HCT116 (cell line): ENCODE results near the gene PERCC1. TPM values are rescaled to one million over a fixed set of nuclear protein-coding genes. Genes with fewer than 3 reads are reported as not detected.

Source experiments
- ATAC-seq: fragments of 200-7000 bp; cut with Tn5 transposase; 2 replicates; pipeline ENCODE4 v1.9.1; 2020; ENCODE audit warnings: mild to moderate bottlenecking, moderate library complexity
- BruUV-seq: library from RNA; stranded (reverse); fragments of 400-500 nt; replicated peaks from 2 replicates; lab custom pipeline; 2021; lab: Mats Ljungman, UMichigan
- CTCF ChIA-PET: fragments of 300-600 bp; sonication (Branson Sonifier 250); formaldehyde crosslinking; loops from one replicate; lab custom pipeline; 2021; ENCODE audit warnings: antibody characterized with exemption; lab: Charles Lee
- POLR2A ChIA-PET: fragments of 300-600, 350-600 bp; sonication (Branson Sonifier 250); formaldehyde crosslinking; loops from one replicate; lab custom pipeline; 2021; ENCODE audit warnings: antibody characterized with exemption; lab: Charles Lee
- RAD21 ChIA-PET, 2 experiments: fragments of 300-600 bp; sonication (Branson Sonifier 250); formaldehyde crosslinking; loops; one replicate each; lab custom pipeline; 2023; ENCODE audit warnings: low total read pairs in 2 of 2; ENCODE audit not compliant: uncharacterized antibody in 2 of 2, unreplicated experiment in 2 of 2, low non-redundant PET in 1 of 2; lab: Charles Lee
- DNase-seq: peaks from one replicate; pipeline ENCODE4 v3.0.0-alpha.2; 2010; ENCODE audit warnings: low read depth, low spot score
- H2AFZ ChIP-seq: fragments of 200-600 bp; shearing (Covaris generic), sonication (generic); 2 replicates; pipeline ENCODE4 v1.6.1; 2017; ENCODE audit warnings: low read depth, mixed run types, mixed read lengths, antibody characterized with exemption, low read length; ENCODE audit not compliant: poor library complexity, severe bottlenecking
- H3K27ac ChIP-seq: 2 replicates; pipeline ENCODE4 v1.5.1; 2012; ENCODE audit warnings: low read depth, low read length
- H3K27me3 ChIP-seq: fragments of 200-600 bp; sonication (generic); 2 replicates; pipeline ENCODE4 v1.6.1; 2016; ENCODE audit warnings: mixed run types, low read length, mixed read lengths; ENCODE audit not compliant: insufficient read depth
- H3K36me3 ChIP-seq, 2 experiments: fragments of 200-500 bp in 1 of 2; fragments of 200-600 bp in 1 of 2; sonication (Bioruptor generic) in 1 of 2; sonication (generic) in 1 of 2; 2 replicates each; pipeline versions ENCODE4 v1.5.1 to v1.6.1; 2014 to 2016; ENCODE audit warnings: low read length in 2 of 2, inconsistent platforms in 1 of 2, mixed read lengths in 1 of 2, mixed run types in 1 of 2; ENCODE audit not compliant: insufficient read depth in 2 of 2, control insufficient read depth in 1 of 2
- H3K4me1 ChIP-seq, 2 experiments: fragments of 200-600 bp in 1 of 2; sonication (generic) in 1 of 2; 2 replicates each; pipeline versions ENCODE4 v1.5.1 to v1.6.1; 2012 to 2017; ENCODE audit warnings: low read length in 2 of 2, inconsistent platforms in 1 of 2, mild to moderate bottlenecking in 1 of 2, mixed read lengths in 1 of 2, mixed run types in 1 of 2, moderate library complexity in 1 of 2; ENCODE audit not compliant: insufficient read depth in 2 of 2, control insufficient read depth in 1 of 2
- H3K4me2 ChIP-seq: fragments of 200-600 bp; sonication (generic); 2 replicates; pipeline ENCODE4 v1.6.1; 2017; ENCODE audit warnings: mixed run types, low read length, mixed read lengths
- H3K4me3 ChIP-seq, 2 experiments: fragments of 200-600 bp in 1 of 2; sonication (generic) in 1 of 2; replicated peaks in 1 of 2; 2 replicates each; pipeline ENCODE4 v1.5.1; 2011 to 2016; ENCODE audit warnings: low read length in 2 of 2, control low read depth in 1 of 2, low read depth in 1 of 2, mild to moderate bottlenecking in 1 of 2, mixed read lengths in 1 of 2, mixed run types in 1 of 2
- H3K79me2 ChIP-seq: fragments of 200-600 bp; sonication (generic); 2 replicates; pipeline ENCODE4 v1.6.1; 2017; ENCODE audit warnings: mild to moderate bottlenecking, mixed run types, low read length, moderate library complexity, mixed read lengths; ENCODE audit not compliant: insufficient read depth
- H3K9ac ChIP-seq: fragments of 200-600 bp; sonication (generic); 2 replicates; pipeline ENCODE4 v1.6.1; 2016; ENCODE audit warnings: low read length, mixed read lengths
- H3K9me2 ChIP-seq: fragments of 200-600 bp; sonication (generic), shearing (Covaris generic); 2 replicates; pipeline ENCODE4 v1.6.1; 2017; ENCODE audit warnings: mixed run types, mild to moderate bottlenecking, moderate library complexity; ENCODE audit not compliant: insufficient read depth
- H3K9me3 ChIP-seq, 2 experiments: fragments of 200-500 bp in 1 of 2; fragments of 200-600 bp in 1 of 2; sonication (Bioruptor generic) in 1 of 2; sonication (generic) in 1 of 2; 2 replicates each; pipeline ENCODE4 v1.6.1; 2014 to 2017; ENCODE audit warnings: low read length in 2 of 2, mixed read lengths in 2 of 2, inconsistent platforms in 1 of 2, low read depth in 1 of 2, mild to moderate bottlenecking in 1 of 2, mixed run types in 1 of 2, moderate library complexity in 1 of 2; ENCODE audit not compliant: control insufficient read depth in 1 of 2, insufficient read depth in 1 of 2
- H4K20me1 ChIP-seq: fragments of 200-600 bp; sonication (generic), shearing (Covaris generic); 2 replicates; pipeline ENCODE4 v1.6.1; 2017; ENCODE audit warnings: mixed run types, mild to moderate bottlenecking, moderate library complexity; ENCODE audit not compliant: insufficient read depth
- CBX3 ChIP-seq: IDR thresholded peaks from 2 replicates; pipeline ENCODE4 v1.6.1; 2012; ENCODE audit warnings: low read depth
- CEBPB ChIP-seq: IDR thresholded peaks from 2 replicates; pipeline ENCODE4 v1.6.1; 2012; ENCODE audit warnings: low read depth
- EGR1 ChIP-seq: IDR thresholded peaks from 2 replicates; pipeline ENCODE4 v1.6.1; 2012; ENCODE audit warnings: low read depth
- EZH2 ChIP-seq: fragments of 200-600 bp; sonication (generic); IDR thresholded peaks from 2 replicates; pipeline ENCODE4 v1.6.1; 2017; ENCODE audit warnings: antibody characterized with exemption, mixed run types
- EZH2phosphoT487 ChIP-seq: fragments of 200-600 bp; IDR thresholded peaks from 2 replicates; pipeline ENCODE4 v1.6.1; 2018; ENCODE audit warnings: antibody characterized with exemption, borderline replicate concordance
- FOSL1 ChIP-seq: IDR thresholded peaks from 2 replicates; pipeline ENCODE4 v1.6.1; 2012; ENCODE audit warnings: low read depth
- JUND ChIP-seq: IDR thresholded peaks from 2 replicates; pipeline ENCODE4 v1.6.1; 2012
- POLR2A ChIP-seq: IDR thresholded peaks from 2 replicates; pipeline ENCODE4 v1.7.0; 2011; ENCODE audit warnings: borderline replicate concordance; ENCODE audit not compliant: insufficient read depth, insufficient read length; ENCODE audit errors: extremely low read depth
- SIN3A ChIP-seq: IDR thresholded peaks from 2 replicates; pipeline ENCODE4 v1.6.1; 2012; ENCODE audit warnings: low read depth
- SP1 ChIP-seq: IDR thresholded peaks from 2 replicates; pipeline ENCODE4 v1.6.1; 2012; ENCODE audit warnings: low read depth
- SRF ChIP-seq: IDR thresholded peaks from 2 replicates; pipeline ENCODE4 v1.6.1; 2012; ENCODE audit warnings: low read depth
- TCF7L2 ChIP-seq: IDR thresholded peaks from 2 replicates; pipeline ENCODE4 v1.7.0; 2011; ENCODE audit warnings: borderline replicate concordance, inconsistent platforms; ENCODE audit not compliant: insufficient read depth, insufficient read length; ENCODE audit errors: extremely low read depth
- YY1 ChIP-seq: IDR thresholded peaks from 2 replicates; pipeline ENCODE4 v1.6.1; 2011; ENCODE audit warnings: low read length, low read depth, moderate library complexity, mild to moderate bottlenecking; ENCODE audit not compliant: insufficient replicate concordance; ENCODE audit errors: extremely low read depth
- ZFX ChIP-seq: fragments of 450-650 bp; IDR thresholded peaks from 2 replicates; pipeline ENCODE4 v1.6.1; 2017
- ZNF274 ChIP-seq: fragments of 200-500 bp; sonication (Bioruptor generic); IDR thresholded peaks from 2 replicates; pipeline ENCODE4 v1.6.1; 2014; ENCODE audit warnings: mild to moderate bottlenecking, low read depth, low read length, inconsistent platforms
- intact Hi-C: fragments of 100-400 bp; cut with micrococcal nuclease; formaldehyde crosslinking; loops from 2 replicates; pipeline ENCODE4 v1.10.0; 2022
- total RNA-seq: library from RNA; stranded (reverse); gene quantifications from one replicate; pipeline ENCODE4 v1.2.1, GENCODE V29; 2021; ENCODE audit not compliant: unreplicated experiment
- TF ChIP-seq, protein P1 (sequence below): IDR thresholded peaks from 2 replicates; pipeline ENCODE4 v1.6.1; 2012; ENCODE audit warnings: low read depth

Gene PERCC1
- total RNA-seq, 1 experiment from 2014 or later = not detected

DNA sequence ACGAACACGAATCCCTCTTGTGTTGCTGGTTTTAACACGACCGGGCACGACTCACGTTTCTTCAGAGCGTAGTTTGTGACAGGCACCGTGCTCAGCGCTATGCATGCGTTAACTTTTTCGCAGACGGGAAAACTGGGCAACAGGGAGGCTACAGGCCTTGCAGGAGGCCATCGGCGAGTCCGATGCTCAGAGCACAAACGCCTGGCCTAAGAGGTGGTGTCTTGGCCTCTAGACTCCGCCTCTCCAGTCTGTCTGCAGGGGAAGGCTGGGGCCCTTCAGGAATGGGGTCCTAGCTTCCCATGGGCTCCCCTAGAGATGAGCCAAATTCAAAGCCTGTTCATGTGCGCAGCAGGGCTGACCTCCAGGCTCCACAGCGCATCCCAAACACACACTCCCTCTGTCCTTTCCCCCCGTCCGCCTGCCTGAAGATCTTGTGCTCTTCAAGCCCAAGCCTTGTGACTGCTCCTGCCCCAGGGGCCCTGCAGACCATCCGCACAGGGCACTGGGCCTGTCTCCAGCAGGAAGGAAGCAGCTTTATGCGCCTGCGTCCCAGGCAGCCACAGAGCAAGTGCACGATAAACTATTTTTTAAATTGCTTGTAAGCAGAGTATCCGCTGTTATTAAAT, 40.8 kb downstream of the PERCC1 start (continued):
- TF ChIP-seq, protein P1, sequence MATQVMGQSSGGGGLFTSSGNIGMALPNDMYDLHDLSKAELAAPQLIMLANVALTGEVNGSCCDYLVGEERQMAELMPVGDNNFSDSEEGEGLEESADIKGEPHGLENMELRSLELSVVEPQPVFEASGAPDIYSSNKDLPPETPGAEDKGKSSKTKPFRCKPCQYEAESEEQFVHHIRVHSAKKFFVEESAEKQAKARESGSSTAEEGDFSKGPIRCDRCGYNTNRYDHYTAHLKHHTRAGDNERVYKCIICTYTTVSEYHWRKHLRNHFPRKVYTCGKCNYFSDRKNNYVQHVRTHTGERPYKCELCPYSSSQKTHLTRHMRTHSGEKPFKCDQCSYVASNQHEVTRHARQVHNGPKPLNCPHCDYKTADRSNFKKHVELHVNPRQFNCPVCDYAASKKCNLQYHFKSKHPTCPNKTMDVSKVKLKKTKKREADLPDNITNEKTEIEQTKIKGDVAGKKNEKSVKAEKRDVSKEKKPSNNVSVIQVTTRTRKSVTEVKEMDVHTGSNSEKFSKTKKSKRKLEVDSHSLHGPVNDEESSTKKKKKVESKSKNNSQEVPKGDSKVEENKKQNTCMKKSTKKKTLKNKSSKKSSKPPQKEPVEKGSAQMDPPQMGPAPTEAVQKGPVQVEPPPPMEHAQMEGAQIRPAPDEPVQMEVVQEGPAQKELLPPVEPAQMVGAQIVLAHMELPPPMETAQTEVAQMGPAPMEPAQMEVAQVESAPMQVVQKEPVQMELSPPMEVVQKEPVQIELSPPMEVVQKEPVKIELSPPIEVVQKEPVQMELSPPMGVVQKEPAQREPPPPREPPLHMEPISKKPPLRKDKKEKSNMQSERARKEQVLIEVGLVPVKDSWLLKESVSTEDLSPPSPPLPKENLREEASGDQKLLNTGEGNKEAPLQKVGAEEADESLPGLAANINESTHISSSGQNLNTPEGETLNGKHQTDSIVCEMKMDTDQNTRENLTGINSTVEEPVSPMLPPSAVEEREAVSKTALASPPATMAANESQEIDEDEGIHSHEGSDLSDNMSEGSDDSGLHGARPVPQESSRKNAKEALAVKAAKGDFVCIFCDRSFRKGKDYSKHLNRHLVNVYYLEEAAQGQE = no peak
- TF ChIP-seq EZH2phosphoT487 = no peak

DNA sequence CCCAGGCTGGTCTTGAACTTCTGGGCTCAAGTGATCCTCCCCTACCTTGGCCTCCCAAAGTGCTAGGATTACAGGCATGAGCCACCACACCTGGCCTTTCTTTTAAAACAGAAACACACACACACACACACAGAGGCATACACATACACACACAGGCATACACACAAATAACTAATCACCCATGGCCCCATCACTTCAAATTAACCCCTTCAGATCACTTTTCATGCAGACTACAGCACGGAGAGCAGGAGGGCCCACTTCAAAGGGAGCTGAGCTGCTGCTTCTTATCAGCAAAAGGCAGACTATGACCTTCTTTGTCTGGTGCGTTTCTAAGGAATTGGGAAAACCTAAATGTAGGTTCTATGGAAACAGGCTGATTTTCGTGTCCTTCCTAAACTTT, 42.1 kb downstream of the PERCC1 start:
- intact Hi-C loops = no loop called here
- TSS peak; percentile 35 for BruUV-seq
- Histone ChIP-seq H3K79me2 (peaks cover 43% of the 10 kb centered on the region), H3K4me3 (no peak overlapping the region), H3K9ac (no peak overlapping the region), H3K27ac (no peak overlapping the region), H3K27me3 (no peaks in the 10 kb centered on the region), H3K9me3 (no peaks in the 10 kb centered on the region), H3K36me3 (no peaks in the 10 kb centered on the region), H2AFZ (no peak overlapping the region), H4K20me1 (no peaks in the 10 kb centered on the region), H3K4me1 (peaks cover 17 to 36% of the 10 kb centered on the region in 2 experiments; a peak in 3 of 4 replicates), H3K9me2 (no peaks in the 10 kb centered on the region)
- ATAC-seq = no peak
- ChIA-PET CTCF (no interaction called here), POLR2A (no interaction called here)
- DNase-seq = no peak
- TF ChIP-seq EZH2phosphoT487 (no peak), POLR2A (no peak), CBX3 (no peak), FOSL1 (no peak), CEBPB (no peak), SP1 (no peak), EGR1 (no peak), ZFX (no peak), SIN3A (no peak), YY1 (no peak), SRF (no peak), ZNF274 (no peak), EZH2 (no peak), JUND (no peak), TCF7L2 (no peak)
- TF ChIP-seq, protein P1 = no peak
- TF ChIP-seq, all 23 proteins: peak for 0
- RAD21 ChIA-PET = no interaction called here
- no peak overlapping the region for H3K4me2 ChIP-seq
